ENCODE data around the gene SFRP4. TPM values are rescaled to one million over a fixed set of nuclear protein-coding genes. Genes with fewer than 3 reads are reported as not detected.

SFRP4 gene
- total RNA-seq, 2 experiments from 2014 or later: not detected

- Mint-ChIP-seq H3K36me3 (no peaks in the 10 kb centered on the region), H3K27ac (no peak overlapping the region), H3K4me3 (no peak overlapping the region), H3K4me1 (ENCODE audit: low read depth) (no peaks in the 10 kb centered on the region), H3K9me3 (no peaks in the 10 kb centered on the region), H3K27me3 (no peaks in the 10 kb centered on the region)
- CTCF ChIA-PET: no interaction called here
- DNase-seq: no peak
- intact Hi-C loops (cut with micrococcal nuclease): no loop called here
- POLR2A ChIA-PET: no interaction called here
Measured at GRCh38 chr7:37943905-37944736, 27.5 kb upstream of the SFRP4 start.

- CTCF ChIA-PET: no interaction called here
- POLR2A ChIA-PET: no interaction called here
- Mint-ChIP-seq H3K4me3 (no peak overlapping the region), H3K36me3 (no peaks in the 10 kb centered on the region), H3K4me1 (ENCODE audit: low read depth) (no peaks in the 10 kb centered on the region), H3K9me3 (no peaks in the 10 kb centered on the region), H3K27ac (no peak overlapping the region), H3K27me3 (no peaks in the 10 kb centered on the region)
- DNase-seq: no peak
- intact Hi-C loops (cut with micrococcal nuclease): no loop called here
Measured at GRCh38 chr7:37942934-37943610, 26.5 kb upstream of the SFRP4 start.

- Mint-ChIP-seq H3K27ac (no peak overlapping the region), H3K27me3 (no peaks in the 10 kb centered on the region), H3K36me3 (no peaks in the 10 kb centered on the region), H3K4me1 (ENCODE audit: low read depth) (no peaks in the 10 kb centered on the region), H3K9me3 (peaks cover 7% of the 10 kb centered on the region), H3K4me3 (no peak overlapping the region)
- POLR2A ChIA-PET: no interaction called here
- intact Hi-C loops (cut with micrococcal nuclease): no loop called here
- CTCF ChIA-PET: no interaction called here
- no peak for DNase-seq
Measured at GRCh38 chr7:37933018-37933566, 16.5 kb upstream of the SFRP4 start.

GRCh38 chr7:37932543-37932942 lies 15.9 kb upstream of the SFRP4 start:
- H3K36me3 Mint-ChIP-seq: no peaks in the 10 kb centered on the region
- no peaks in the 10 kb centered on the region for H3K4me1 Mint-ChIP-seq (ENCODE audit: low read depth)
- CTCF ChIA-PET: no interaction called here
- no peak overlapping the region for H3K4me3 Mint-ChIP-seq
- POLR2A ChIA-PET: no interaction called here
- DNase-seq: no peak
- no peaks in the 10 kb centered on the region for H3K27me3 Mint-ChIP-seq
- H3K27ac Mint-ChIP-seq: no peak overlapping the region
- H3K9me3 Mint-ChIP-seq: peaks cover 7% of the 10 kb centered on the region
- intact Hi-C loops (cut with micrococcal nuclease): no loop called here

- intact Hi-C loops (cut with micrococcal nuclease): no loop called here
- ChIA-PET CTCF (no interaction called here), POLR2A (no interaction called here)
- Mint-ChIP-seq H3K36me3 (no peaks in the 10 kb centered on the region), H3K27ac (no peak overlapping the region), H3K4me3 (no peak overlapping the region), H3K4me1 (ENCODE audit: low read depth) (no peaks in the 10 kb centered on the region), H3K9me3 (peaks cover 5% of the 10 kb centered on the region), H3K27me3 (no peaks in the 10 kb centered on the region)
- DNase-seq: no peak
Measured at GRCh38 chr7:37930226-37930948, 13.8 kb upstream of the SFRP4 start.

- ChIA-PET CTCF (no interaction called here), POLR2A (interaction anchor here (0.6 kb wide), 1 partner anchor 9 kb away, joined by 3 read pairs; no protein-coding TSS in a partner anchor)
- Mint-ChIP-seq H3K4me1 (ENCODE audit: low read depth) (no peaks in the 10 kb centered on the region), H3K27ac (no peak overlapping the region), H3K27me3 (peaks cover 1% of the 10 kb centered on the region), H3K4me3 (no peak overlapping the region), H3K36me3 (no peaks in the 10 kb centered on the region), H3K9me3 (peaks cover 7% of the 10 kb centered on the region)
- intact Hi-C loops (cut with micrococcal nuclease): no loop called here
- no peak for DNase-seq
Measured at GRCh38 chr7:37928878-37929277, 12.3 kb upstream of the SFRP4 start.

GRCh38 chr7:37927773-37928444 lies 11.3 kb upstream of the SFRP4 start:
- Mint-ChIP-seq H3K27ac (no peak overlapping the region), H3K36me3 (no peaks in the 10 kb centered on the region), H3K4me3 (no peak overlapping the region), H3K27me3 (peaks cover 7% of the 10 kb centered on the region), H3K4me1 (ENCODE audit: low read depth) (no peaks in the 10 kb centered on the region), H3K9me3 (peaks cover 7% of the 10 kb centered on the region)
- POLR2A ChIA-PET: no interaction called here
- intact Hi-C loops (cut with micrococcal nuclease): no loop called here
- no peak for DNase-seq
- CTCF ChIA-PET: no interaction called here

GRCh38 chr7:37925620-37926019 lies 9.0 kb upstream of the SFRP4 start:
- no peaks in the 10 kb centered on the region for H3K36me3 Mint-ChIP-seq
- no peaks in the 10 kb centered on the region for H3K4me1 Mint-ChIP-seq (ENCODE audit: low read depth)
- no peak for DNase-seq
- ChIA-PET CTCF (no interaction called here), POLR2A (no interaction called here)
- H3K27me3 Mint-ChIP-seq: peaks cover 17% of the 10 kb centered on the region
- no peak overlapping the region for H3K4me3 Mint-ChIP-seq
- intact Hi-C loops (cut with micrococcal nuclease): no loop called here
- H3K9me3 Mint-ChIP-seq: peaks cover 7% of the 10 kb centered on the region
- H3K27ac Mint-ChIP-seq: no peak overlapping the region

- Mint-ChIP-seq H3K27me3 (peaks cover 26% of the 10 kb centered on the region), H3K27ac (no peak overlapping the region), H3K9me3 (peaks cover 7% of the 10 kb centered on the region), H3K36me3 (no peaks in the 10 kb centered on the region), H3K4me1 (ENCODE audit: low read depth) (peaks cover 5% of the 10 kb centered on the region), H3K4me3 (no peak overlapping the region)
- DNase-seq: no peak
- intact Hi-C loops (cut with micrococcal nuclease): no loop called here
- ChIA-PET POLR2A (no interaction called here), CTCF (no interaction called here)
Measured at GRCh38 chr7:37924491-37925041, 7.9 kb upstream of the SFRP4 start.

- intact Hi-C loops (cut with micrococcal nuclease): no loop called here
- Mint-ChIP-seq H3K27me3 (peaks cover 31% of the 10 kb centered on the region), H3K27ac (no peak overlapping the region), H3K4me1 (ENCODE audit: low read depth) (peaks cover 5% of the 10 kb centered on the region), H3K4me3 (no peak overlapping the region), H3K36me3 (no peaks in the 10 kb centered on the region), H3K9me3 (peaks cover 7% of the 10 kb centered on the region)
- ChIA-PET POLR2A (no interaction called here), CTCF (no interaction called here)
- DNase-seq: no peak
Measured at GRCh38 chr7:37923996-37924395, 7.4 kb upstream of the SFRP4 start.

GRCh38 chr7:37921876-37922275 lies 5.3 kb upstream of the SFRP4 start:
- Mint-ChIP-seq H3K9me3 (peaks cover 7% of the 10 kb centered on the region), H3K27me3 (peaks cover 43% of the 10 kb centered on the region), H3K4me1 (ENCODE audit: low read depth) (peaks cover 8% of the 10 kb centered on the region), H3K27ac (no peak overlapping the region), H3K4me3 (no peak overlapping the region), H3K36me3 (no peaks in the 10 kb centered on the region)
- ChIA-PET POLR2A (no interaction called here), CTCF (no interaction called here)
- intact Hi-C loops (cut with micrococcal nuclease): no loop called here
- DNase-seq: no peak
